AG09309 (cell line): ENCODE results near the gene ITPK1.

Source experiments
- DNase-seq: peaks from one replicate; pipeline ENCODE4 v3.0.0-alpha.2; 2010; ENCODE audit warnings: low read depth
- H3K4me3 ChIP-seq: 2 replicates; pipeline ENCODE4 v1.5.1; 2011; ENCODE audit warnings: mild to moderate bottlenecking, low read depth, low read length, moderate library complexity; ENCODE audit not compliant: control insufficient read depth
- CTCF ChIP-seq: IDR thresholded peaks from 2 replicates; pipeline ENCODE4 v1.5.1; 2011; ENCODE audit warnings: mild to moderate bottlenecking, low read depth, low read length, inconsistent platforms; ENCODE audit not compliant: insufficient read depth, control insufficient read depth; ENCODE audit errors: missing control alignments

Gene ITPK1

GRCh38 chr14:93102141-93102540 is 13.6 kb downstream of the ITPK1 start:
- no peak for TF ChIP-seq CTCF
- H3K4me3 ChIP-seq, result no peak overlapping the region
- DNase-seq, result no peak

- DNase-seq, result no peak
- no peak overlapping the region for H3K4me3 ChIP-seq
- TF ChIP-seq CTCF, result no peak
Observed at GRCh38 chr14:93101181-93101580, 14.5 kb downstream of the ITPK1 start.

DNA sequence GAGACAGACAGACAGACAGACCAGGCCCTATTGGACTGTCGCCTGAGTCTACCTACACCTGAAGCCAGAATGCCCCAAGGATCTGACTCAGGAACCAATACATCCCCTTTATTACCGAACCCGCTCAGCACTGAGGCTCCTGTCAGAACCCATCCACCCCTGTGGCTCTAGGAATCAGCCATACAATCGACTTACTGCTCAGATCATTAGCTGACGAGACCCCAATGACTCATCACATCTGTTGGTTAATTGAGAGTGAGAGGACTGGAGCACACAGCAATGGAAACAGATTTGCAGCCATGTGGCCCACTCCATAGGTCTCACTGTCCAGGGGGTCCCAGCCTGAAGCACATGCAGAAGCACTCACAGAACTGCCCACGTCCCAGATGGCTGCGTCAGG is 15.2 kb downstream of the ITPK1 start:
- H3K4me3 ChIP-seq, result no peak overlapping the region
- TF ChIP-seq CTCF, result no peak
- DNase-seq, result no peak

- no peak overlapping the region for H3K4me3 ChIP-seq
- DNase-seq, result no peak
- no peak for TF ChIP-seq CTCF
Observed at GRCh38 chr14:93100100-93100499, 15.6 kb downstream of the ITPK1 start.

DNA sequence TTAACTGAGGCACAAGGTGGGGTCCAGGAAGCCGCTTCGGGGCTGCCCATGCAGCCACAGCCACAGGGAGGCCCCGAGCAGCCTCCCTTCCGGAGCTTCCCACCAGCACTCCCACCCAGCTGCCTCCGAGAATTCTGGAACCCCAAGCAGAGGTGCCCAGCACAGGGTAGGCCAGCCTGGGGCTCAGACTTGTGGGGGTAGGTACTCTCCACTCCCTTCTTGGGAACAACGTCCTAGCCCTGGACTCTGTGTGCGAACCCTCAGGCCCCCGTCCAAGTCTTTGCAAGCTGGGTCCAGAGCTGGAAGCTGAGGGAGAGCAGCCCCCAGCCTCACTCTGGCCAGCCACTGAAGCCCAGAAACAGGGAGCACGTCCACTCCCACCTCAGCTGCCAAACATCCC is 16.1 kb downstream of the ITPK1 start:
- no peak for DNase-seq
- no peak for TF ChIP-seq CTCF
- H3K4me3 ChIP-seq, result no peak overlapping the region

- no peak for DNase-seq
- no peak overlapping the region for H3K4me3 ChIP-seq
- TF ChIP-seq CTCF, result no peak
Observed at GRCh38 chr14:93099196-93099595, 16.5 kb downstream of the ITPK1 start.

DNA sequence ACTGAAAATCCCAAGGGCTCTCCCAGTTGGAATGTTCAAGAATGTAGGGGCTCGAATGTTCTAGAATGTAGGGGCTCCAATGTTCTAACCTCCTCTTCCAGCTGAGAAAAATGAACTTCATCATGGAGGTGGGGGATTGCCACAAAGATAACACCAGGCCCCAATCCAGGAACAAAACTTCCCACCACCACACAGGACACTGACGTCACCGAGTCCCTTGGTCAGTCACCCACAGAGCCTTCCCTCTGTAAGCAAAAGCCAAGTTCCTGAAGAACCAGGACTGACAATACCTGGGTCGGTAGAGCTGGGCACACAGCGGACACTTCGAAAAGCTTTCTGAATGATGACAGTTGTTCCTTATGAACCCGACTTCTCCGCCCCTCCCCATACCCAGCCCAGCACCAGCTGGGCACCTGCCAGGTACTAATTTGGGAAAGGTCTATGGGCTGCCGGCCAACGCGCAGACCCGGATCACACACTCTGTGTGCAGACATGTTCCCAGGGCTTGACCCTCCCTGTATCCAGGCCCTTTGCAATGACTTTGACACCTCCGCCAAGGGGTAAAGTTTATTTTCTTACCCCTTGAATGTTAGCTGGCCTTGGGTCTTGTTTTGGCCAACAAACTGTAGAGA is 18.9 kb downstream of the ITPK1 start:
- no peak overlapping the region for H3K4me3 ChIP-seq
- no peak for TF ChIP-seq CTCF
- no peak for DNase-seq
